Activated naive CD4-positive, alpha-beta T cell treated with anti-CD3 and anti-CD28 coated beads, Interleukin-2, amount 50 U/mL, for 72 hours (primary cell): ENCODE measurements around the gene MINDY4. TPM values are rescaled to one million over a fixed set of nuclear protein-coding genes. Genes with fewer than 3 reads are reported as not detected.
A peak's percentile ranks its signal among the peaks of the same experiment; 100 is the strongest.
"Not testable (repeated sequence)": the region's sequence is repeated elsewhere in the genome, so short reads cannot be mapped to it uniquely, and the experiment has no call there.

Source experiments
- ATAC-seq, 2 donors: fragments of 150-1000 bp; cut with Tn5 transposase; 2 replicates each; pipeline ENCODE4 v1.10.0; 2021; ENCODE audit warnings: mild to moderate bottlenecking in 2 of 2, moderate library complexity in 2 of 2
- DNase-seq, 2 donors: peaks; one replicate each; pipeline ENCODE4 v3.0.0; 2021 to 2022; ENCODE audit warnings: low spot score in 2 of 2
- H3K27ac Mint-ChIP-seq, 2 donors: one replicate each; pipeline ENCODE4 v1.8.0; 2022; ENCODE audit warnings: mild to moderate bottlenecking in 2 of 2, mixed read lengths in 2 of 2
- H3K36me3 Mint-ChIP-seq, 2 donors: one replicate each; pipeline ENCODE4 v1.8.0; 2022; ENCODE audit warnings: mixed read lengths in 2 of 2
- H3K9me3 Mint-ChIP-seq, 2 donors: one replicate each; pipeline ENCODE4 v1.8.0; 2022; ENCODE audit warnings: mixed read lengths in 2 of 2
- total RNA-seq, 2 donors: library from RNA; stranded (reverse); gene quantifications; one replicate each; pipeline ENCODE4 v1.2.3, GENCODE V29; 2022

MINDY4 gene
- total RNA-seq, 2 donors from 2014 or later: 0.32 to 1.9 TPM

DNA sequence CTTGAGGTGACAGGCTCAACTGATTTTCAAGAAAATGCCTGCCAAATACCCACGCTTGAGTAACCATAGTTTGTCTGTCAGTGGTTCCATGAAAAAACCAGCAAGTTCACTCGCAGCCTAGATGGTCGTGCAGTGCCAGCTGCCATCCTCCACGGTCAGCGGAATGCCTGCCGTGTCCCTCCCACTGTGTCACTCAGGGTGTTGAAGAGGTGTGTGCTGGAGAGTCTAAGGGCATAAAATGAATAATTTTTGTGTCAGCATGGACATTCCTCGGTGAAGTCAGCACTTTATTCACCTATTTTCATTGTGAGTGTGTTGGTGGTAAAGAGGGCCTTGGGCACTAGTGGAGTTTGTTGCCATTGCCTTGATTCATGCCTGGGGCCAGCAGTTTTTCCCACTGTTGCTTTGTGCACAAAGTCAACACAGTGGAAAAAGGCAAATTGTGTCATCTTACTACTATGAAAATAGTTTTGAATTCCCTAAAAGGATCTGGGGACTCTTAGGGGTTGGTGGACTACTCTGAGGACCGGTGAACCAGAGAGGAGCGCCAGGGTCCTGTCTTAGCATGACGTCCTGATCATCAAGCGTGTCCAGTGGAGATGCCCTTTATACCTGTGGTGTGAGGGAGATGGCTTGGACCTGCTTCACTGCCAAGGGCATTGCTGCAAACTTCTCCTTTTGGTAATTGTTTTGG, 17.6 kb downstream of the MINDY4 start:
- Mint-ChIP-seq H3K36me3 (no peaks in the 10 kb centered on the region), H3K9me3 (no peaks in the 10 kb centered on the region), H3K27ac (no peak overlapping the region)
- ATAC-seq (no peak), DNase-seq (no peak)

- ATAC-seq: no peak
- no peak overlapping the region for H3K27ac Mint-ChIP-seq
- H3K36me3 Mint-ChIP-seq: no peaks in the 10 kb centered on the region
- DNase-seq: no peak
- no peaks in the 10 kb centered on the region for H3K9me3 Mint-ChIP-seq
Measured at GRCh38 chr7:30789334-30789711, 18.1 kb downstream of the MINDY4 start.

DNA sequence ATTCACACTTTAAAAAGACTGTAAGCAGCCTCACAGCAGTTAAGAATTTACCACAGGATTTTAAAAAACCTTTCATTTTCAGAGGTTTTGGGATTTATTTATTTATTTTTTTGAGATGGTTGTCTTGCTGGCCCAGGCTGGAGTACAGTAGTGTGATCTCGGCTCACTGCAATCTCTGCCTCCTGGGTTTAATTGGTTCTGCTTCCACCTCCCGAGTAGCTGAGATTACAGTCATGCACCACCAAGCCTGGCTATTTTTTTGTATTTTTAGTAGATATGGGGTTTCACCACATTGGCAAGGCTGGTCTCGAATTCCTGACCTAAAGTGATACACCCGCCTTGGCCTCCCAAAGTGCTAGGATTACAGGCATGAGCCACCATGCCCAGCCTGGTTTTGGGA, 19.1 kb downstream of the MINDY4 start:
- Mint-ChIP-seq H3K36me3 (no peaks in the 10 kb centered on the region), H3K9me3 (no peaks in the 10 kb centered on the region), H3K27ac (no peak overlapping the region)
- DNase-seq: no peak
- no peak for ATAC-seq

DNA sequence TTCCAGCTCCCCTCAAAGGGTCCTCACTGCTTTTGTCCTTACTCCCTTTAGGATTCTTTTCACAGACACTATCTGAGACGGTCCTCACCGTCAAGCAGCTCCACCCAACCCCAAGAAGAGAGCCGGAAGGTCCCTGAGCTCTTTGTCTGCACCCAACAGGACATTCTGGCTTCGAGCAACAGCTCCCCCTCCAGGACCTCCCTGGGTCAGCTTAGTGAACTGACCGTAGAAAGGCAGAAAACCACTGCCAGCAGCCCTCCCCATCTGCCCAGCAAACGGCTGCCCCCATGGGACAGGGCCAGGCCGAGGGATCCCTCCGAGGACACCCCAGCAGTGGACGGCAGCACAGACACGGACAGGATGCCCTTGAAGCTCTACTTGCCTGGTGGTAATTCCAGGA, 19.9 kb downstream of the MINDY4 start:
- no peaks in the 10 kb centered on the region for H3K9me3 Mint-ChIP-seq
- ATAC-seq: no peak
- H3K27ac Mint-ChIP-seq: no peak overlapping the region
- H3K36me3 Mint-ChIP-seq: no peaks in the 10 kb centered on the region
- DNase-seq: no peak

DNA sequence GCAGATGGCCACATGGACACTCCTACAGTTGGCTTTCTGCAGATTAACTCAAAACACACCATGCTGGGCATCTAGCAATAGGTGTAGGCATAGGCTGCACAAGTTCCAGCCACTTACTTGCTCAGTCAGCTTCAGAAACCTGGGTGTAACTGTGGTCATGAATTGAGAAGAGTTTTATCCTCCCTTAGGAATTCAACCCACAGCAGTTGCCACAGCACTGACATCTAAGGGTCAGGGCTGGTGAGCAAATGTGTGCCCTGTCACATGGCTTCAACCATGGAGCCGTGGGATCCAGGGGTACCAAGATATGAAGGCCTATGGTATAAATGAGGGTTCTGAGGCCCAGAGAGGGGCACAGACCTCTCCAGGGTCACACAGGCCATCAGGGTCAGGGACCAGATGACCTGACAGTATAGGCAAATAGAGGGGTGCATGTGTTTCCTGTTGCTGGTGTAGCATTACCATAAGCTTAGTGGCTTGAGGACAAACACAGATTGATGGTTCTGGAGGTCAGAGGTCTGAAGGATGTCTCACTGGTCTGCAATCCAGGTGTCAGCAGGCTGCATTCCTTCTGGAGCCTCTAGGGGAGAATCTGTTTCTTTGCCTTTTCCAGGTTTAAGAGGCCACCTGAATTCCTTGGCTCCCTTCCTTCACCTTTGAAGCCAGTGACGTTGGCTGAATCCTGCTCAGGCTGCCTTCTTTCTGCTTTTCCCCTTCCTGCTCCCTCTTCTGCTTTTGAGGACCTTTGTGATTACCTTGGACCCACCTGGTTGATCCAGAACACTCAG, 24.1 kb downstream of the MINDY4 start:
- peak overlapping the region in 1 of 2 donors; percentile 46 for H3K27ac Mint-ChIP-seq
- no peak for DNase-seq
- ATAC-seq: no peak
- H3K36me3 Mint-ChIP-seq: no peaks in the 10 kb centered on the region
- no peaks in the 10 kb centered on the region for H3K9me3 Mint-ChIP-seq

DNA sequence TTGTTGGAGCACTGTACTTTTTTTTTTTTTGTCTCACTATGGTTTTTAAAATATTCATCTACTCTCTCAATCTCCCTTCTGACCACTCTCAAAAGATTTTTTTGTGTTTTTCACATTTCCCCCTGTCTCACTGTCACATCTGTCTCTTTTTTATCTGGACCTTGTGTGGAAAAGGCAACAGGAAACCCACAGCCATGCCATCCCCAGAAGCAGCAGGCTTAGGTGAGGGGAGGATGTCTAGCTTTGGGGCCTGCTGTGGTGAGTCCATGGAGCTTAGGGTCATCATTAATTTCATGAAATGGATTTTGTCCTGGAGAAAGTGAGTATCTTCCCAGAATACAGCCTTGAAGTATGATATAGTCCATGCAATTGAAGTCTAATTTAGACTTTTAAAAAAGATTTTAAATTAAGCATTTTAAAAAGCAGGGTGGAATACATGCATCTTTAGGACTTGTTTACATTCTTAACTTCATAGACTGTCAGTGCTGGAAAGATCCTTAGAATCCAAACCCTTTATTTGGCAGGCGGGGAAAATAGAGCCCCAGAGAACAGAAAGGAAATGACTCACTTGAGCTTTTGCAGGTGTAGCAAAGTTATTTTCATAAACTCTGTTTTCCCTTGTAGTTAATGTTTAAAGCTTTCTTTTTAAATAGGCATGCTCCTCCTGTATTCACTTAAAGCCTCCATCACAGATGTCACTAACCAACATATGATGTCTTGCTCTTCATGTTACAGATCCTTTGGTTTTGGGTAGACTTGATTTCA, 25.1 kb downstream of the MINDY4 start:
- Mint-ChIP-seq H3K27ac (peak overlapping the region; percentile 46 to 76), H3K36me3 (no peaks in the 10 kb centered on the region), H3K9me3 (no peaks in the 10 kb centered on the region)
- ATAC-seq (no peak), DNase-seq (no peak)

DNA sequence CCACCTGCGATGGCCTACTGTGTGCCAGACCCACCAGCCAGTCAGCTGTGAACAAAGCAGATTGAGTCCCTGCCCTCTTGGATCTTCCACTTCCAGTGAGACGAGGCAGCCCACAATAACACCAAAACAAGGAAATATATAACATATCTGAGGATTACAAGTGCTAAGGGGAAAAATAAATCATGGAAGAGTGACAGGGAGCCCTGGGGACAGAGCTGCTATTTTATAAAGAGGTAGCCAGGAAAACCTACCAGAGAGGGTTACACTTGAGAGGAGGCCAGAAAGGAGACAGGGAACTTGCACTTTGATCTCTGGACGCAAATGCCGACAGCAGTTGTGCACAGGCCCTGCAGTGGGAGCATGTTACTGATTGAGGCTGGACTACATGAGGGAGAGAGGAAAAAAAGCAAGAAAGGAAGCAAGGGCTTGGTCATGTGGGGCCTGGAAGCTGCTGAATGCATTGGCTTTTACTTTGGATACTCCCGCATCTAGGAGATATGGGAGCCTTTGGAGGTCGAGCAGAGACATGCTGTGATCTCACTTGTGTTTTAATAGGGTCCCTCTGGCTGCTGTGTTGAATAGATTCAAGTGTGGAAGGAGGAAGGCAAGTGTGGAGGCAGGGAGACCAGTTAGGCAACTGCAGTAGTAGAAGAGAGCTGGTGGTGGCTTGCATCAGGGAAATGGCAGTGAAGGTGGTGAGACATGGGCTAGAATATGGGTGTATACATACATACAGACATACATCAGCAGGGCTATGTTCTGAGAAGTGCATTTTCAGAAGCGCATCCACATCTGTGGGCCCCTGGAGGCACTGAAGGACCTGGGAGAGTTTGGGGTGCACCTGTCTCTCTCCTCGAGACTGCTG, 26.2 kb downstream of the MINDY4 start:
- Mint-ChIP-seq H3K27ac (peak overlapping the region in 1 of 2 donors; percentile 9), H3K9me3 (no peaks in the 10 kb centered on the region), H3K36me3 (no peaks in the 10 kb centered on the region)
- ATAC-seq: no peak
- no peak for DNase-seq

GRCh38 chr7:30799206-30799975, 28.2 kb downstream of the MINDY4 start:
- Mint-ChIP-seq H3K36me3 (no peaks in the 10 kb centered on the region), H3K27ac (no peak overlapping the region), H3K9me3 (no peaks in the 10 kb centered on the region)
- no peak for ATAC-seq
- no peak for DNase-seq

- ATAC-seq (peak in 1 of 2 donors; percentile 13), DNase-seq (no peak)
- Mint-ChIP-seq H3K36me3 (no peaks in the 10 kb centered on the region), H3K27ac (no peak overlapping the region), H3K9me3 (no peaks in the 10 kb centered on the region)
Measured at GRCh38 chr7:30799976-30800661, 28.9 kb downstream of the MINDY4 start.

GRCh38 chr7:30800785-30801252, 29.6 kb downstream of the MINDY4 start:
- Mint-ChIP-seq H3K36me3 (no peaks in the 10 kb centered on the region), H3K9me3 (no peaks in the 10 kb centered on the region), H3K27ac (no peak overlapping the region)
- ATAC-seq (peak in 1 of 2 donors; percentile 56), DNase-seq (peak in 1 of 2 donors; percentile 31)

DNA sequence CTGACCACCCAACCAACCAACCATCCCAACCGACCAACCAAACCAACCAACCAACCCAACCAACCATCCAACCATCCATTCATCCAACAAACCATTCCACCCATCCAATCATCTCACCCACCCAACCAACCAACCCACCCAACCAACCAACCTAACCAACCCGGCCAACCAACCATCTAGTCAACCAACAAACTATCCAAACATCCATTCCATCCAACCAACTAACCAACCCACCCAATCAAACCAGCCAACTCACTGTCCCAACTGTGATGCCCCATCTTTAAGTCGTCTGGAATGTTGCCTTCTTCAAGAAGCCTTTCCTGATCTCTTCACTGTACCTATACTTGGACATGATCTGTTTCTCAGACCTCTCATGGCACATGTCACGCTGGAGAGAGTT, 31.6 kb downstream of the MINDY4 start:
- DNase-seq: no peak
- no peak for ATAC-seq
- Mint-ChIP-seq H3K9me3 (no peaks in the 10 kb centered on the region), H3K36me3 (no peaks in the 10 kb centered on the region), H3K27ac (no peak overlapping the region)

DNA sequence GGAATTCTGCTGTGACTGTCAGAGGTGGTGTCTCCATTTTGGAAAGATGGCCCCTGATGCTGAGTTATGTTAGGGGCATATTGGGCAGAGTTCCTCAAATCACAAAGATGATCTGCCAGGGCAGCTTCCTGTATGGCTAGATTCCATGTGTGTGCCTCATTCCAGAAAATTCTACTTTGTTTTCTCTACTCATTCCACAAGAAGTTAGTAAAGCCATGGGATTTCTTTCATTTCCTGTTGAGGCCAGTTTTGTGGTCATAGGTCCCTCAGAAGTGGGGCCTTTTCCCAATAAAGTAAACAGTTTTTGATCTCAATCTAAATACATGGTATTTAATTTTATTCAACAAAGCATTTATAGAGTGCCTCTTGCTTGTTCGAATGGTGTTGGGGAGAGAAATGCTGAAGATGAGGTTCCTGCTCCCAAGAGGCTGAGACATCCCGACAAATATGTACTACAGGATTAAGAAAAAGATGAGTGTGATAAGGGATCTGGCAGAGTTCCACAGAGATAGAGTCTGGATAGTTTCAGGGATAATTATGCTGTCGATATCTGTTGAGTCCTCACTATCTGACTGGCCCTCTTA, 33.0 kb downstream of the MINDY4 start:
- DNase-seq: no peak
- no peak overlapping the region for H3K27ac Mint-ChIP-seq
- ATAC-seq: no peak
- no peaks in the 10 kb centered on the region for H3K36me3 Mint-ChIP-seq
- no peaks in the 10 kb centered on the region for H3K9me3 Mint-ChIP-seq

GRCh38 chr7:30805081-30805691, 34.0 kb downstream of the MINDY4 start:
- Mint-ChIP-seq H3K36me3 (no peaks in the 10 kb centered on the region), H3K9me3 (no peaks in the 10 kb centered on the region), H3K27ac (no peak overlapping the region)
- DNase-seq: no peak
- no peak for ATAC-seq

DNA sequence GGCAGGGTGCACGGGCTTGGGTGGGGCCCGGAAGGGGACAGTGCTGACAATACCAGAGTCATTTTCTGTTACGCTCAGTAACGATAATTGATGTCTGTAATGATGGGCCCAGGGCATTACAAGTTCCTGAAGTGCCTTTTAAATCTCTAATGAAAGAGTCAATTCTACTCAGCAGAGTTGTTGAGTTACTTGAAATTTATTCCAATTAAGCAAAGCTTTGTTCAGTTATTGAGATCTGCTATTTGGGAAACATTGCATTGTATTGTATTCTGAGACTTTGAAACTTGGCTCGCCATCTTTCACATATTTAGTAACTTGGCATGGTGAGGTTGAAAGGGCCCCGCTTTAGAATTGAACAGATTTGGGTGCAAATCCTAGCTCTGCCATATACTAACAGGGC, 34.7 kb downstream of the MINDY4 start:
- DNase-seq (no peak), ATAC-seq (no peak)
- H3K27ac Mint-ChIP-seq: no peak overlapping the region
- H3K9me3 Mint-ChIP-seq: no peaks in the 10 kb centered on the region
- no peaks in the 10 kb centered on the region for H3K36me3 Mint-ChIP-seq

DNA sequence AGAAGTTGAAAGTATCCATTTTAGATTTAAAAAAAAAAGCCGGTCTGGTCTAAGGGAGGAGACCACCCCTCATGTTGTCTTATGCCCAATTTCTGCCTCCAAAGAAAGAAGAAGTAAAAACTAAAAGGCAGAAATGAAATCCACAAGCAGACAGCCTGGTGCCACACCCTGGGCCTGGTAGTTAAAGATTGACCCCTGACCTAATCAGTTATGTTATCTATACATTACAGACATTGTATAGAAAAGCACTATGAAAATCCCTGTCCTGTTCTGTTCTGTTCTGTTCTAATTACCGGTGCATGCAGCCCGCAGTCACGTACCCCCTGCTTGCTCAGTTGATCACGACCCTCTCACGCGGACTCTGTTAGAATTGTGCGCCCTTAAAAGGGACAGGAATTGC, 36.3 kb downstream of the MINDY4 start:
- DNase-seq, ATAC-seq, H3K27ac Mint-ChIP-seq, H3K36me3 Mint-ChIP-seq, H3K9me3 Mint-ChIP-seq: not testable (repeated sequence)
